GM04503 (cell line): ENCODE results near the gene MRPS2.
"Not testable (repeated sequence)": the region's sequence is repeated elsewhere in the genome, so short reads cannot be mapped to it uniquely, and the experiment has no call there.

ENCODE experiments used
- DNase-seq: peaks from one replicate; pipeline ENCODE4 v3.0.0-alpha.2; 2012; ENCODE audit warnings: low read depth

Gene MRPS2

DNA sequence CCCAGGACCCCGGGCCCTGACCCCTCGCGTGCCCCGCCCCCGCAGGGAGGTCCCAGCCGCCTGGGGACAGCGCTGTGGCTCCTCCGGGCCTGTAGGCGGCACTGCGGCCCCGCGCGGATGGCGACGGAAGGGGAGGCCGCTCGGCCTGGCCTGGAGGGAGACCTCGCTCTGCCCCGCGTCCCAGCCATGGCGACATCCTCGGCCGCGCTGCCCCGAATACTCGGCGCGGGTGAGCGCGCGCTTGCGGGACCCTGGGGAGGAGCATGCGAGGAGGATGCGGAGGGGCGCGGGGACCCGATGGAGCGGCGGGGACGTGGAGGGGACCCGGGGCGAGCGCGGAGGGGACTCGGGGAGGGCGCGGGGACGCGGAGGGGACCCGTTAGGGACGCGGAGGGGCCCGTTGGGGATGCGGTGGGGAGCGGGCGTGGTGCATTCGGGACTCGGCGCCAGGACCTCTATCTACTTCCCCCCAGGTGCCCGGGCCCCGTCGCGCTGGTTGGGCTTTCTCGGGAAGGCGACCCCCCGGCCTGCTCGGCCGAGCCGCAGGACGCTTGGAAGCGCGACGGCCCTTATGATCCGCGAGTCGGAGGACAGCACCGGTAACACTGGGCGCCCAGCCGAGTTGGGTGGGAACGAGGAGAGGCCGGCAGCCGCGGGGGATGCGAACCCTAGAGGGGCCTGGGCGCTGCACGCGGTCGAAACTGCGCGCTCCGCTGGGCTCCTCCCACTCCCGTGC, at the start of gene MRPS2:
MRPS2 (plus strand) TSS at position 158 of the 736 bp plus-strand sequence; CDS start at position 187, 29 bp downstream.
- no peak for DNase-seq

GRCh38 chr9:135450956-135451355, 49.5 kb upstream of the MRPS2 start:
- no peak for DNase-seq

- not testable (repeated sequence) for DNase-seq
These were observed 48.6 kb upstream of the MRPS2 start for GRCh38 chr9:135451909-135452308.

DNA sequence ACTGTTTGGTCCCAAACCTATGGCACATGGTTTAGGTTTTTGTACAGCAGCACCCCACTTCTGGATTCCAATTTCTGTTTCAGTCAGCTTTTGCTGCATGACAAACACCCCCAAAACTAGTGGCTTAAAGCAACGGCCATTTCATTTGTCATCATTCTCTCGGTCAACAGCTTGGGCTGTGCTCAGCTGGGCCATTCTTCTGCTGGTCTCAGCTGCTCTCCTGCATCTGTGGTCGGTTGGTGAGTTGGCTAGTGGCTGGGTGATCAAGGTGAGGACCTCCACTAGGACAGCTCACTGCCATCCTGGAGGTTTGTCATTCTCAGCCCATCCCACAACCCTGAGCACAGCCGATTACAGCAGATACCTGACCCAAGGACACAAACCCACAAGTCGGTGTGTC, 45.7 kb upstream of the MRPS2 start:
- DNase-seq = no peak

- DNase-seq = no peak
These were observed 45.0 kb upstream of the MRPS2 start for GRCh38 chr9:135455401-135456030.

GRCh38 chr9:135456436-135457104, 43.9 kb upstream of the MRPS2 start:
- DNase-seq = no peak

DNA sequence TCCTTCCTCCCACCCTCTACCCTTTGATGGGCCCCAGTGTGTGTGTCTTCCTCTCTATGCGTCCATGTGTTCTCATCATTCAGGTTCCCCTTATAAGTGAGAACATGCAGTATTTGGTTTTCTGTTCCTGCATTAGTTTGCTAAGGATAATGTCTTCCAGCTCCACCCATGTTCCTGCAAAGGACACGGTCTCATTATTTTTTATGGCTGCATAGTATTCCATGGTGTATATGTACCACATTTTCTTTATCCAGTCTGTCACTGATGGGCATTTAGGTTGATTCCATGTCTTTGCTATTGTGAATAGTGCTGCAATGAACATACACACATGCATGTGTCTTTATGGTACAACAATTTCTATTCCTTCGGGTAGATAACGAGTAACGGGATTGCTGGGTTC, 42.0 kb upstream of the MRPS2 start:
- not testable (repeated sequence) for DNase-seq

DNA sequence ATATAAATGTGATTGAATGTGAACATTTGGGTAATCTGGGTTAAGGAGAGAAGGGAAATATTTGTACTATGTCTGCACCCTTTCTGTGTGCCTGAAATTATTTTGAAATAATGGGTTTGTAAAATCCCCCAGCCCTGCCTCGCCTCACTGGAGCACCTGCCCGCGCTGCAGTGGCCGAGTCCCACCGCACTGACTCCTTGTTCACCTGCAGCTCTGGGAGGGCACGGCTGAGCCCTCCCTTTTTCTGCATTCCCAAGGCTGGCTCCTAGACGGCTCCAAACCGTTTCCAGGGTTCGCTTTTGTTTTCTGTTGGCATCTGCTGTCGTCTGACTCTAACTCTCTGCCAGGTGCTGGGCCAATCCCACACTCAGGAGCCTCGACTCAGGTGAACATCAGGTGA, 38.5 kb upstream of the MRPS2 start:
- no peak for DNase-seq

- no peak for DNase-seq
These were observed 37.3 kb upstream of the MRPS2 start for GRCh38 chr9:135463140-135463539.

- no peak for DNase-seq
These were observed 36.3 kb upstream of the MRPS2 start for GRCh38 chr9:135464181-135464580.

GRCh38 chr9:135468854-135469521, 31.5 kb upstream of the MRPS2 start:
- DNase-seq = no peak

GRCh38 chr9:135471791-135472640, 28.5 kb upstream of the MRPS2 start:
- no peak for DNase-seq

DNA sequence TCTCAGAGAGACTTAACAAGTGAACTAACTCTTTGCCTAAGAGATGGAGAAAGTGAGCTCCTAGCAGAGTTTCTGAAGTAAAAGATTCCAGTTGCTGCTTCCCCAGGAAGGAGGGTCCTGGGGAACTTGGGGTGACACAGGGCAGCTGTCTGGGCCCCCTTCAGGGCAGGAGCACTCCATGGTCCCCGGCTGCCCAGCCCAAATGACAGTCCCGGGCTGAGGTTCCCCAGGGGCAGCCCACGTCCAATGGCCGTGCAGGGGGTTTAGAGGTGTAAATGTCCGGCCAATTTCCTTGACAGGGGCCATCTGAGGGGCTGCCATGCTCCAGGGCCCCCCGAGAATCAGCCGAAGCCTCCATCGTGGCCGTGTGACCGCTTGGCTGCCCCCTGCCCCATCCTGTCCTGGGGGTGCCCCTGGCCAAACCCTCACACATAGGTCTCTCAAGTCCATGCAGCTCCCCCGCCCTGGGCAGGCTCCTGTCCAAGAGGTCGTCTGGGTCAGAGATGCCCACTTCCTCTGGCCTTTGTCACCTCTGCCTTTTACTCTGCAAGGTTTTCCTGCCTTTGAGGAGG, 26.4 kb upstream of the MRPS2 start:
- no peak for DNase-seq

GRCh38 chr9:135474915-135475314, 25.6 kb upstream of the MRPS2 start:
- DNase-seq = no peak

GRCh38 chr9:135476561-135477355, 23.7 kb upstream of the MRPS2 start:
- peak; percentile 43 for DNase-seq

GRCh38 chr9:135478191-135478590, 22.3 kb upstream of the MRPS2 start:
- DNase-seq = no peak

DNA sequence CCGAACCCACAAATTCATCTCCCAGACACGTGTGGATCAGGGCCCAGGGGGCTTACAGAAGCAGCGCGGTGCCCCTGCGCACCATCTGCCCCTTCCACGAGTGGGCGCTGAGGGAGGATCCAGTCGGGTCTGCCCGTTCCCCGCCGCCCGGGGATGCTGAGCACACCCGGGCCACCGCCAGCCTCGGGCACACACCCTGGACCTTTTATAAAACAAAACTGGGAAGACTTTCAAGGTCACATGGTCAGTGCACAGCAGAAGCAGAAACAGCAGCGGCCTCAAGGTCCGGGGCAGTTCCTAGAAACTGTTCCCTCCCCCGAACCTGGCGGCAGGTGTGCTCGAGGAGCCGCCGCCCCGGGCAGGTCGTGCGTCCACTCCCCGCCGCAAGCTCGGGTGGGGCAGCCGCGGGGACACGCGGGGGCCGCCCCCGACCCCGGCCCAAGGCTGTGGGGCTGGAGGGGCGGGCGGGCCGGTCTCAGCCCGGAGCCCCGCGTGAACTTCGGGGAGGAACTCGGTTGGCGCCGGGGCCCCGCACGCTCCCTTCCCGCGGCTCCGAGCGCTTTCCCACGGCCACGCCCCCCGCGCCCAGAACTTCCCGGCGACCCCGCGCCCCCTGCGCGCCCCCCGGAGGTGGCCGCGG, 21.5 kb upstream of the MRPS2 start:
- DNase-seq = no peak

GRCh38 chr9:135479469-135480052, 20.9 kb upstream of the MRPS2 start, which contains the start of gene PPP1R26:
Gene PPP1R26, plus strand, starts transcription at chr9:135479782. Its CDS starts 4,729 bp downstream, at chr9:135484511.
- DNase-seq = no peak
